Measurements from ENCODE around the gene PLEKHH2.
A peak's percentile ranks its signal among the peaks of the same experiment; 100 is the strongest.

The PLEKHH2 gene

DNA sequence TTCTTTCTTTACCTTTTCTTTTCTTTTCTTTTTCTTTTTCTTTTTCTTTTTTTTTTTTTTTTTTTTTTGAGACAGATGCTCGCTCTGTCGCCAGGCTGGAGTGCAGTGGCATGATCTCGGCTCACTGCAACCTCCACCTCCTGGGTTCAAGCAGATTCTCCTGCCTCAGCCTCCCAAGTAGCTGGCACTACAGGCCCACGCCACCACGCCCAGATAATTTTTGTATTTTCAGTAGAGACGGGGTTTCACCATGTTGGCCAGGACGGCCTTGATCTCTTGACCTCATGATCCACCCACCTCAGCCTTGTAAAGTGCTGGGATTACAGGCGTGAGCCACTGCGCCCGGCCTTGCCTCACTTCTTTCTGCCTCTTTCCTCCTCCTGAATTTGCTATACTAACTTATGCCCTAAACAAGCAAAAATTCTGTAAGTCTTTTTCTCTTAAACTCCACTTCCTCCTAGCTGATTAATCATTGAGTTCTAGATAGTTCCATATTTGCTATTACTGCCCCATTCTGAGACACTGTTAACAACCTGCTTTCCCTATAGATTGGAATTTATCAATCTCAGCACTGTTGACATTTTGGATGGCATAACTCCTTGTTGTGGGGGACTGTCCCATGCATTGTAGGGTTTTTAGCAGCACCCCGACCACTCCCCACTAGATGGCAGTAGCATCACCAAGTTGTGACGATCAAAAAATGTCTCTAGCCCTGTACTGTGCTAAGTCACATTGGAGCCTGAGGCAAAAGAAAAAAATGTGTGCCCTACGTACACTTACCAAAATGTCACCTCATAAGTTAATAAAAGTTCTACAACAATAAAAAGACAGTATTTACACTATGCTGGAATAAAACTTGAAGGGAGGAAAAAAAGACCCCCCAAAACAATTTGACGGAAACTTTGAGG, 24.8 kb upstream of the PLEKHH2 start:
- TF ChIP-seq, protein P1, sequence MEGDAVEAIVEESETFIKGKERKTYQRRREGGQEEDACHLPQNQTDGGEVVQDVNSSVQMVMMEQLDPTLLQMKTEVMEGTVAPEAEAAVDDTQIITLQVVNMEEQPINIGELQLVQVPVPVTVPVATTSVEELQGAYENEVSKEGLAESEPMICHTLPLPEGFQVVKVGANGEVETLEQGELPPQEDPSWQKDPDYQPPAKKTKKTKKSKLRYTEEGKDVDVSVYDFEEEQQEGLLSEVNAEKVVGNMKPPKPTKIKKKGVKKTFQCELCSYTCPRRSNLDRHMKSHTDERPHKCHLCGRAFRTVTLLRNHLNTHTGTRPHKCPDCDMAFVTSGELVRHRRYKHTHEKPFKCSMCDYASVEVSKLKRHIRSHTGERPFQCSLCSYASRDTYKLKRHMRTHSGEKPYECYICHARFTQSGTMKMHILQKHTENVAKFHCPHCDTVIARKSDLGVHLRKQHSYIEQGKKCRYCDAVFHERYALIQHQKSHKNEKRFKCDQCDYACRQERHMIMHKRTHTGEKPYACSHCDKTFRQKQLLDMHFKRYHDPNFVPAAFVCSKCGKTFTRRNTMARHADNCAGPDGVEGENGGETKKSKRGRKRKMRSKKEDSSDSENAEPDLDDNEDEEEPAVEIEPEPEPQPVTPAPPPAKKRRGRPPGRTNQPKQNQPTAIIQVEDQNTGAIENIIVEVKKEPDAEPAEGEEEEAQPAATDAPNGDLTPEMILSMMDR (IDR thresholded peaks at IDR 0.05), result peak; percentile 57

DNA sequence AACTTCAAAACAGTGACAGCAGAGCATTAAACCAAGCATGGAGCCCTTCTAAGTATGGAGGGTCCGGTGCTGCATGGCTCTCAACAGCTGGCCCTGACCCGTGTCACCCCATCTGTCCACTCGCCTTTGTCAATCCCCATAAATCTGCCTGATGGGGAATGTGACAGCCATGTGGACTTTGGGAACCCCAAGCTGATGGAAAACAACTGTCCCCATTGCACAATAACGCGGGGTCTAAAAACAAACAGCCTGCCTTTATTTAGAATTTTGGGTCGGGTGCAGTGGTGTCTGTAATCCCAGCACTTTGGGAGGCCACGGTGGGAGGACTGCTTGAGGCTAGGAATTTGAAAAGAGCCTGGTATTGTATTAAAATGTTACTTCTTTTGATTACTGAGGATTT, 24.1 kb upstream of the PLEKHH2 start:
- Histone ChIP-seq H3K36me3 (no peaks in the 10 kb centered on the region), H3K27me3 (peaks cover 3% of the 10 kb centered on the region), H3K27ac (no peak overlapping the region), H3K4me3 (ENCODE audit: low read depth in 1 of 2, low read length in 1 of 2) (no peak overlapping the region), H3K4me1 (ENCODE audit: control insufficient read depth in 1 of 2, insufficient read depth in 1 of 2, low read depth in 1 of 2, low read length in 1 of 2) (no peaks in the 10 kb centered on the region), H3K9me3 (no peaks in the 10 kb centered on the region)
- TF ChIP-seq, protein P1 (IDR thresholded peaks at IDR 0.05), result no peak

More for the DNA sequence above, 24.8 kb upstream of the PLEKHH2 start:
- Histone ChIP-seq H3K9me3 (no peaks in the 10 kb centered on the region), H3K27ac (no peak overlapping the region), H3K36me3 (no peaks in the 10 kb centered on the region), H3K27me3 (no peaks in the 10 kb centered on the region), H3K4me3 (ENCODE audit: low read depth in 1 of 2, low read length in 1 of 2) (no peak overlapping the region), H3K4me1 (ENCODE audit: control insufficient read depth in 1 of 2, insufficient read depth in 1 of 2, low read depth in 1 of 2, low read length in 1 of 2) (no peaks in the 10 kb centered on the region)

DNA sequence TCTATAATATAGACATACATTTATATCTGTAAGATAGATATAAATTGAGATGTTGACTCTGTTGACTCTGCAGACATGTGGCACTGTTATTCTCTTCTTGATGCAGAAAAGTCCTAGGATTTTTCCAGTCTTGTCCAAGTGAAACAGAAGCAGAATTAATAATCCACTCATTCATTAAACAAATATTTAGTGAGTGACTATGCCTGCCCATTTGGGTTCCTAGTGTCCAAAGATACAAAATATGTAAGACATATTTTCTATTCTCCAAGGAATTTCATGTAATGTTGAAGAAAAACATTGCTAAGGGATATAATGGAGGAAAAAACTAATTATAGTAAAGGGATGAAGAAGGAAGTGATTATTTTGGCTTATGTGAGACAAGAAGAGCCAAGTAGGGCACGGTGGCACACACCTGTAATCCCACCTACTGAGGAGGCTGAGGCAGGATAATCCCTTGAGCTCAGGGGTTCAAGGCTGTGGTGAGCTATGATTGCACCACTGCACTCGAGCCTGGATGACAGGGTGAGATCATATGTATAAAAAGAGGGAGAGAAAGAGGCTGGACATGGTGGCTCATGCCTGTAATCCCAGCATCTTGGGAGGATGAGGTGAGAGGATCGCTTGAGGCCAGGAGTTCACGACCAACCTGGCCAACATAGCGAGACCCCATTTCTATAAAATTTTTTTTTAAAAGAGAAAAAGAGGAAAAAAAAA, 19.9 kb upstream of the PLEKHH2 start:
- TF ChIP-seq, protein P1 (IDR thresholded peaks at IDR 0.05), result no peak
- peaks cover 30% of the 10 kb centered on the region for H3K27me3 ChIP-seq
- H3K4me3 ChIP-seq (ENCODE audit: low read depth in 1 of 2, low read length in 1 of 2), result no peak overlapping the region
- no peaks in the 10 kb centered on the region for H3K36me3 ChIP-seq
- H3K4me1 ChIP-seq (ENCODE audit: control insufficient read depth in 1 of 2, insufficient read depth in 1 of 2, low read depth in 1 of 2, low read length in 1 of 2), result no peaks in the 10 kb centered on the region
- H3K9me3 ChIP-seq, result no peaks in the 10 kb centered on the region
- no peak overlapping the region for H3K27ac ChIP-seq

DNA sequence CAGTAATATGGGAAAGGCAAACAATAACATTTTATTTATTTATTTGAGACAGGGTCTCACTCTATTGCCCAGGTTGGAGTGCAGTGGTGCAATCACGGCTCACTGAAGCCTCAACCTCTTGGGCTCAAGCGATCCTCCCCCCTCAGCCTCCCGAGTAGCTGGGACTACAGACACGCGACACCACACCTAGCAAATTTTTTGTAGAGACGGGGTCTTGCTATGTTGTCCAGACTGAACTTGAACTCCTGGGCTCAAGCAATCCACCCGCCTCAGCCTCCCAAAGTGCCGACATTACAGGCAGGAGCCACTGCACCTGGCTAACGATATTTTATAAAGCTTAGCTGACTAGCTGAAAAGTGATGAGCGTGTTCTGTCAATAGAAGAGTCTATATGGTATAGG, 17.5 kb upstream of the PLEKHH2 start:
- no peaks in the 10 kb centered on the region for H3K4me1 ChIP-seq (ENCODE audit: control insufficient read depth in 1 of 2, insufficient read depth in 1 of 2, low read depth in 1 of 2, low read length in 1 of 2)
- TF ChIP-seq, protein P1 (IDR thresholded peaks at IDR 0.05), result no peak
- peaks cover 47% of the 10 kb centered on the region for H3K27me3 ChIP-seq
- no peak overlapping the region for H3K27ac ChIP-seq
- H3K36me3 ChIP-seq, result no peaks in the 10 kb centered on the region
- no peak overlapping the region for H3K4me3 ChIP-seq (ENCODE audit: low read depth in 1 of 2, low read length in 1 of 2)
- H3K9me3 ChIP-seq, result no peaks in the 10 kb centered on the region

DNA sequence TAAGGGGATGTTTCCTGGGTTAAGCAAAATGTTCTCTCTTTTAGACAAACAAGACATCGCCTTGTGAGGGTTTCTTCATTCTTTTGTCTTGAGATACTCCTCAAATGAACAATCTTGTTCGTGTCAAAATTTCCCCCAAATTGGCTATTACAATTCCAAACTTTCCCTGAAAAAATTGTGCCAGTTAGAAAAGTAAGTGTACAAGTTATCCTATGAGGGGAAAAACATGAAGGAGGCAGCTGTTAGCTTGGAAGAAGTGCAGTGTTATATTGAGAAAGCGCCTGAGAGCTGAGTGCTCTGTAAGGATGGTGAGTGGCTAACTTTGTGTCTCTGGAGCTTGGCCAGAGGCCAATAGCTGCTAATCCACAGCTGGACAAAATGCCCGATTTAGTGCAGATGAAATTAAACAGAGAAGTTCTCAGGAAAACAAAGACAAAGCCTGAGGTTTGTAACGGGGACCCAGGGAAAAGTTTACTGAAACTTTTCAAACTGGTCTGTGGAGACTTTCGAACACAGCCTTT, 14.1 kb upstream of the PLEKHH2 start:
- H3K27ac ChIP-seq, result no peak overlapping the region
- peaks cover 54% of the 10 kb centered on the region for H3K27me3 ChIP-seq
- H3K4me1 ChIP-seq (ENCODE audit: control insufficient read depth in 1 of 2, insufficient read depth in 1 of 2, low read depth in 1 of 2, low read length in 1 of 2), result no peaks in the 10 kb centered on the region
- H3K36me3 ChIP-seq, result no peaks in the 10 kb centered on the region
- H3K4me3 ChIP-seq (ENCODE audit: low read depth in 1 of 2, low read length in 1 of 2), result no peak overlapping the region
- H3K9me3 ChIP-seq, result no peaks in the 10 kb centered on the region
- TF ChIP-seq, protein P1 (IDR thresholded peaks at IDR 0.05), result no peak
